ENCODE results near the gene MYRFL.

DNA sequence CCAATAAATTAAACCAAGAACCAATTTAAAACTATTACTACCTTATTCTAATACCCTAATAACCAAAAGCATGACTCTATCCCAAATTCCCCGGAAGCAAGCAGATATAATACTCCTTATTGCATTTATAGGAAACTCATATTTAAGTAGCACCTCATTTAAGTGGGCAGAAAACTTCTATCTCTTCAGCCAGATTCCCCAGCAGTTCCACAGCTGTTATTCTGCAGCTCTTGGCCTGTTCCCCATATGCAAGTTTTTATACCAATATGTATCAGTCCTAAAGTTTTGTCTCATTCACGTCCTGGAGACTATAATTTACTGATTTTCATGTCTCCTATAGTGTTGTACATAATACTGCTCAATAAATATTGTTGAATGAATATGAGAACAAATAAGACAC, 106.5 kb downstream of the MYRFL start:
- TF ChIP-seq, protein P1, sequence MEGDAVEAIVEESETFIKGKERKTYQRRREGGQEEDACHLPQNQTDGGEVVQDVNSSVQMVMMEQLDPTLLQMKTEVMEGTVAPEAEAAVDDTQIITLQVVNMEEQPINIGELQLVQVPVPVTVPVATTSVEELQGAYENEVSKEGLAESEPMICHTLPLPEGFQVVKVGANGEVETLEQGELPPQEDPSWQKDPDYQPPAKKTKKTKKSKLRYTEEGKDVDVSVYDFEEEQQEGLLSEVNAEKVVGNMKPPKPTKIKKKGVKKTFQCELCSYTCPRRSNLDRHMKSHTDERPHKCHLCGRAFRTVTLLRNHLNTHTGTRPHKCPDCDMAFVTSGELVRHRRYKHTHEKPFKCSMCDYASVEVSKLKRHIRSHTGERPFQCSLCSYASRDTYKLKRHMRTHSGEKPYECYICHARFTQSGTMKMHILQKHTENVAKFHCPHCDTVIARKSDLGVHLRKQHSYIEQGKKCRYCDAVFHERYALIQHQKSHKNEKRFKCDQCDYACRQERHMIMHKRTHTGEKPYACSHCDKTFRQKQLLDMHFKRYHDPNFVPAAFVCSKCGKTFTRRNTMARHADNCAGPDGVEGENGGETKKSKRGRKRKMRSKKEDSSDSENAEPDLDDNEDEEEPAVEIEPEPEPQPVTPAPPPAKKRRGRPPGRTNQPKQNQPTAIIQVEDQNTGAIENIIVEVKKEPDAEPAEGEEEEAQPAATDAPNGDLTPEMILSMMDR (conservative IDR thresholded peaks at IDR 0.05 in 1 of 2, IDR thresholded peaks at IDR 0.05 in 1 of 2; ENCODE audit: extremely low read depth in 1 of 2, insufficient read depth in 1 of 2, low read depth in 1 of 2, low read length in 2 of 2) = no peak
- TF ChIP-seq EZH2 (IDR thresholded peaks at IDR 0.05; ENCODE audit: borderline replicate concordance, low read length) = no peak
